Natural killer cell (primary cell): ENCODE measurements around the gene ZNF587. TPM values are rescaled to one million over a fixed set of nuclear protein-coding genes. Genes with fewer than 3 reads are reported as not detected.
"Not testable (repeated sequence)": the region's sequence is repeated elsewhere in the genome, so short reads cannot be mapped to it uniquely, and the experiment has no call there.

Source experiments
- ATAC-seq, 3 donors: fragments of 150-1000 bp in 2 of 3; fragments of 200-7000 bp in 1 of 3; cut with Tn5 transposase; 1 replicate in 1 of 3; 2 replicates in 2 of 3; pipeline ENCODE4 v1.10.0; 2021; ENCODE audit warnings: mild to moderate bottlenecking in 2 of 3, moderate library complexity in 2 of 3
- DNase-seq, 2 donors: peaks; one replicate each; pipeline versions ENCODE4 v3.0.0 to v3.0.0-alpha.2; 2013 to 2021; ENCODE audit warnings: mixed read lengths in 1 of 2
- H3K27ac ChIP-seq: one replicate; pipeline ENCODE4 v1.5.1; 2013; ENCODE audit warnings: mild to moderate bottlenecking, low read length
- H3K27me3 ChIP-seq: one replicate; pipeline ENCODE4 v1.6.1; 2013; ENCODE audit warnings: low read length; ENCODE audit not compliant: control insufficient read depth, insufficient read depth
- H3K36me3 ChIP-seq: one replicate; pipeline ENCODE4 v1.6.1; 2013; ENCODE audit warnings: low read length; ENCODE audit not compliant: control insufficient read depth, insufficient read depth
- H3K4me1 ChIP-seq: one replicate; pipeline ENCODE4 v1.6.1; 2013; ENCODE audit warnings: low read length; ENCODE audit not compliant: control insufficient read depth, insufficient read depth
- H3K4me3 ChIP-seq: one replicate; pipeline ENCODE4 v1.5.1; 2013; ENCODE audit warnings: low read length
- H3K9me3 ChIP-seq: one replicate; pipeline ENCODE4 v1.6.1; 2013; ENCODE audit warnings: low read length; ENCODE audit not compliant: control insufficient read depth, insufficient read depth
- H3K27ac Mint-ChIP-seq, 2 donors: one replicate each; pipeline ENCODE4 v1.8.0; 2022; ENCODE audit warnings: mild to moderate bottlenecking in 2 of 2, mixed read lengths in 2 of 2, moderate library complexity in 1 of 2
- H3K27me3 Mint-ChIP-seq, 2 donors: one replicate each; pipeline ENCODE4 v1.8.0; 2022; ENCODE audit warnings: low read depth in 2 of 2, mixed read lengths in 2 of 2
- H3K36me3 Mint-ChIP-seq: one replicate; pipeline ENCODE4 v1.8.0; 2022; ENCODE audit warnings: mixed read lengths
- H3K4me1 Mint-ChIP-seq, 2 donors: one replicate each; pipeline ENCODE4 v1.8.0; 2022; ENCODE audit warnings: mixed read lengths in 2 of 2
- H3K4me3 Mint-ChIP-seq: one replicate; pipeline ENCODE4 v1.8.0; 2022; ENCODE audit warnings: mild to moderate bottlenecking, moderate library complexity, mixed read lengths
- H3K9me3 Mint-ChIP-seq, 2 donors: one replicate each; pipeline ENCODE4 v1.8.0; 2022; ENCODE audit warnings: mixed read lengths in 2 of 2
- WGBS: methylation state at CpG from one replicate; pipeline ENCODE4 v1.1.7; 2013; ENCODE audit warnings: missing lambda C conversion rate; ENCODE audit not compliant: insufficient coverage; 5-methylcytosine and 5-hydroxymethylcytosine counted together
- intact Hi-C: fragments of 100-400 bp; cut with micrococcal nuclease; formaldehyde crosslinking; loops from one replicate; pipeline ENCODE4 v1.14.2; 2022
- total RNA-seq, 4 donors: library from RNA; stranded (reverse); fragments of 120-200 nt in 1 of 4; gene quantifications; one replicate each; pipeline versions ENCODE4 v1.2.3 to v1.2.4, GENCODE V29; 2013 to 2022
- TF ChIP-seq, protein P1 (sequence below): fragments of 200-600 bp; IDR thresholded peaks from one replicate; pipeline ENCODE4 v1.8.0; 2022; ENCODE audit warnings: antibody characterized with exemption

Gene ZNF587
- total RNA-seq, 3 donors from 2014 or later (not counting 1 experiment from before 2014, with no cell fraction given), result 54.9 to 58.9 (median 55.1) TPM

DNA sequence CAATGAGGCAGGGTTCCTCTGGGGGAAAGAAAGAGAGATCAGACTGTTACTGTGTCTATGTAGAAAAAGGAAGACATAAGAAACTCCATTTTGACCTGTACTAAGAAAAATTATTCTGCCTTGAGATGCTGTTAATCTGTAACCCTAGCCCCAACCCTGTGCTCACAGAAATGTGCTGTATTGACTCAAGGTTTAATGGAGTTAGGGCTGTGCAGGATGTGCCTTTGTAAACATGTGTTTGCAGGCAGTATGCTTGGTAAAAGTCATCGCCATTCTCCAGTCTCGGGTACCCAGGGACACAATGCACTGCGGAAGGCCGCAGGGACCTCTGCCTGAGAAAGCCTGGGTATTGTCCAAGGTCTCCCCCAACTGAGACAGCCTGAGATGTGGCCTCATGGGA, 26.1 kb upstream of the ZNF587 start:
- intact Hi-C loops, H3K9me3 Mint-ChIP-seq, H3K27me3 ChIP-seq, H3K27ac ChIP-seq, H3K36me3 Mint-ChIP-seq, H3K4me3 ChIP-seq, H3K27me3 Mint-ChIP-seq, DNase-seq, H3K9me3 ChIP-seq, ATAC-seq, H3K36me3 ChIP-seq, H3K4me3 Mint-ChIP-seq: not testable (repeated sequence)
- peaks cover 45 to 47% of the 10 kb centered on the region in 2 donors for H3K4me1 Mint-ChIP-seq
- WGBS, result 95% methylated on average over 4 of the region's 4 CpGs
- H3K4me1 ChIP-seq, result peaks cover 12% of the 10 kb centered on the region
- peak overlapping the region in 1 of 2 donors; percentile 20 for H3K27ac Mint-ChIP-seq

DNA sequence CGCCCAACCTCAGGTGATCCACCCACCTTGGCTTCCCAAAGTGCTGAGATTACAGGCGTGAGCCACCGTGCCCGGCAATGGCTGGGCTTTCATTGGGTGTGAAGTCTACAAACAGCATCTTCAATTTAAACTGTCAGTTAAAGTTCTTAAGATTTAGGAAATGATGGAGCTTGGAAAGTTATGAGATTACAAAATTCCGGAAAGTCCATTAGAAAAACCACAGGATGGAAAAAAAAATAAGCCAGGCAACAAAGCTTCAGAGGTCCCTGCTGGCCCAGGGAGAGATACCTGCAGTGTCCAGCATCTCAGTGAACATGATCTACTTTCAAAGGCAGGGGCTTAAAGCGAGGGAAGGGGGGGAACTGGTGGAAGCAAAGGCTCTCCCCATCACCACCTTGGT, 24.1 kb upstream of the ZNF587 start:
- Mint-ChIP-seq H3K27ac (no peak overlapping the region), H3K36me3 (no peaks in the 10 kb centered on the region), H3K4me1 (peaks cover 40 to 46% of the 10 kb centered on the region in 2 donors), H3K4me3 (no peak overlapping the region), H3K27me3 (no peaks in the 10 kb centered on the region), H3K9me3 (no peaks in the 10 kb centered on the region)
- DNase-seq (no peak), ATAC-seq (no peak)
- TF ChIP-seq, protein P1, sequence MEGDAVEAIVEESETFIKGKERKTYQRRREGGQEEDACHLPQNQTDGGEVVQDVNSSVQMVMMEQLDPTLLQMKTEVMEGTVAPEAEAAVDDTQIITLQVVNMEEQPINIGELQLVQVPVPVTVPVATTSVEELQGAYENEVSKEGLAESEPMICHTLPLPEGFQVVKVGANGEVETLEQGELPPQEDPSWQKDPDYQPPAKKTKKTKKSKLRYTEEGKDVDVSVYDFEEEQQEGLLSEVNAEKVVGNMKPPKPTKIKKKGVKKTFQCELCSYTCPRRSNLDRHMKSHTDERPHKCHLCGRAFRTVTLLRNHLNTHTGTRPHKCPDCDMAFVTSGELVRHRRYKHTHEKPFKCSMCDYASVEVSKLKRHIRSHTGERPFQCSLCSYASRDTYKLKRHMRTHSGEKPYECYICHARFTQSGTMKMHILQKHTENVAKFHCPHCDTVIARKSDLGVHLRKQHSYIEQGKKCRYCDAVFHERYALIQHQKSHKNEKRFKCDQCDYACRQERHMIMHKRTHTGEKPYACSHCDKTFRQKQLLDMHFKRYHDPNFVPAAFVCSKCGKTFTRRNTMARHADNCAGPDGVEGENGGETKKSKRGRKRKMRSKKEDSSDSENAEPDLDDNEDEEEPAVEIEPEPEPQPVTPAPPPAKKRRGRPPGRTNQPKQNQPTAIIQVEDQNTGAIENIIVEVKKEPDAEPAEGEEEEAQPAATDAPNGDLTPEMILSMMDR, result no peak
- intact Hi-C loops, result no loop called here
- Histone ChIP-seq H3K9me3 (no peaks in the 10 kb centered on the region), H3K27me3 (no peaks in the 10 kb centered on the region), H3K4me1 (peaks cover 4% of the 10 kb centered on the region), H3K27ac (no peak overlapping the region), H3K36me3 (no peaks in the 10 kb centered on the region), H3K4me3 (no peak overlapping the region)
- WGBS, result 96% methylated on average over 5 of the region's 6 CpGs

DNA sequence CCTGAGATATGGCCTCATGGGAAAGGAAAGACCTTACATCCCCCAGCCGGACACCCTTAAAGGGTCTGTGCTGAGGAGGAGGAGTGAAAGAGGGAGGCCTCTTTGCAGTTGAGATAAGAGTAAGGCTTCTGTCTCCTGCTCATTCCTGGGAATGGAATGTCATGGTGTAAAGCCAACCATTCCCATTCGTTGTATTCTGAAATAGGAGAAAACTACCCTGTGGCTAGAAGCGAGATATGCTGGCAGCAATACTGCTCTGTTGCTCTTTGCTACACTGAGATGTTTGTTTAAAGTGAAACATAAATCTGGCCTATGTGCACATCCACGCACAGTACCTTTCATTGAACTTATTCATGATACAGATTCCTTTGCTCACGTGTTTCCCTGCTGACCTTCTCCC, 20.3 kb upstream of the ZNF587 start:
- Mint-ChIP-seq H3K36me3 (no peaks in the 10 kb centered on the region), H3K4me3 (no peak overlapping the region), H3K9me3 (no peaks in the 10 kb centered on the region), H3K27ac (peak overlapping the region in 1 of 2 donors; percentile 54), H3K27me3 (no peaks in the 10 kb centered on the region), H3K4me1 (peaks cover 22 to 28% of the 10 kb centered on the region in 2 donors)
- TF ChIP-seq, protein P1, result no peak
- Histone ChIP-seq H3K36me3 (no peaks in the 10 kb centered on the region), H3K27me3 (no peaks in the 10 kb centered on the region), H3K4me1 (no peaks in the 10 kb centered on the region), H3K9me3 (no peaks in the 10 kb centered on the region), H3K4me3 (no peak overlapping the region), H3K27ac (no peak overlapping the region)
- ATAC-seq (no peak), DNase-seq (no peak)
- intact Hi-C loops, result no loop called here
- WGBS, result 98% methylated on average over 5 of the region's 5 CpGs

DNA sequence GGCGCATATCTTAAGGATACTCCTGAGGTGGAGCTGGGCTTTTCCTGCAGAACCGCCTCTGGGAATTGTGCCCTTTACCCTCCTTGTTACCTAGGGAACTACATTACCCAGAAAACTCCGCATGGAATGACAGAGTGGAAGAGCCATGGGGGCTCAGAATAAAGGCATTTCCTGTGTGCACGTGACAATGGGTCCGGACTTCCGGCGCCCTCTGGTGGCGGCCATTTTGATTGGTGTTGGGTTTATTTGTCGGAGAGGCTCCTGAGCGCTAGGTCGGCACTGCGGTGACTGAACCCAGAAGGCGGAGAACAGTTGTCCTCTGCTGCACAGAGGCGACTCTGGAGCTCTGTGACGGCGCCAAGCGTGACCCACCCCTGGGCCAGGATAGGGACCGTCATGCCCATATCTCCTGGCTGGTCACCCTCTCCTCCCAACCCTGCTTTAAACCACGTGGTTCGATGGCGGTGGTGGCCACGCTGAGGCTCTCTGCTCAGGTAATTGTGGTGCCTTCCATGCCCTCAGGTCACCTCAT, 19.5 kb upstream of the ZNF587 start, which contains the start of gene ZNF587B:
Gene ZNF587B (plus strand): TSS at position 229 of the 532 bp plus-strand sequence. CDS start 230 bp downstream, at position 459.
- Mint-ChIP-seq H3K27ac (peak within 1 kb of the TSS in 1 of 2 donors; percentile 54), H3K9me3 (no peaks in the 10 kb centered on the region), H3K27me3 (no peaks in the 10 kb centered on the region), H3K36me3 (no peaks in the 10 kb centered on the region), H3K4me1 (peaks cover 22 to 25% of the 10 kb centered on the region in 2 donors), H3K4me3 (no peak within 1 kb of the TSS)
- Histone ChIP-seq H3K36me3 (no peaks in the 10 kb centered on the region), H3K4me1 (no peaks in the 10 kb centered on the region), H3K27me3 (no peaks in the 10 kb centered on the region), H3K9me3 (no peaks in the 10 kb centered on the region), H3K27ac (no peak within 1 kb of the TSS), H3K4me3 (no peak within 1 kb of the TSS)
- DNase-seq (peak; percentile 28 to 49), ATAC-seq (peak in 2 of 3 donors; percentile 62 to 64)
- intact Hi-C loops, result no loop called here
- TF ChIP-seq, protein P1, result peak; percentile 33
- 82% methylated on average over 22 of the region's 22 CpGs for WGBS

DNA sequence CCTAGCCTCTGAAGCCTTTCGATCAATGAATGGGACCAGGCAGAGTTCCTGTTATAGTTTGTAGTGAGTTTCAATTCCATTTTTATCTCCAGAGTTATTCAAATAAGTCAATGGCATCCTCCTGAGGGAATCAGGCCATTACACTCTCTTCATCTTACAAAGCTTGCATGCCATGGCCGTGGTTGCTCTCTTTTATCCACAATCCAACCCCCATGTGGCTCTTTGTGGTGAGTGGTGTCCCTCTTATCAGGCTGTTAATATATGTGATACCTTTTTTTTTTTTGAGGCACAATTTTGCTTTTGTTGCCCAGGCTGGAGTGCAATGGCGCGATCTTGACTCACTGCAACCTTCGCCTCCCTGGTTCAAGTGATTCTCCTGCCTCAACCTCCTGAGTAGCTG, 12.7 kb upstream of the ZNF587 start:
- H3K27me3 Mint-ChIP-seq, H3K4me3 ChIP-seq, H3K9me3 ChIP-seq, H3K4me3 Mint-ChIP-seq, H3K4me1 ChIP-seq, DNase-seq, H3K9me3 Mint-ChIP-seq, H3K27ac ChIP-seq, H3K36me3 ChIP-seq, H3K27ac Mint-ChIP-seq, intact Hi-C loops, H3K27me3 ChIP-seq, ATAC-seq, H3K36me3 Mint-ChIP-seq: not testable (repeated sequence)
- 100% methylated on average over 3 of the region's 5 CpGs for WGBS
- peaks cover 9 to 18% of the 10 kb centered on the region in 2 donors for H3K4me1 Mint-ChIP-seq

DNA sequence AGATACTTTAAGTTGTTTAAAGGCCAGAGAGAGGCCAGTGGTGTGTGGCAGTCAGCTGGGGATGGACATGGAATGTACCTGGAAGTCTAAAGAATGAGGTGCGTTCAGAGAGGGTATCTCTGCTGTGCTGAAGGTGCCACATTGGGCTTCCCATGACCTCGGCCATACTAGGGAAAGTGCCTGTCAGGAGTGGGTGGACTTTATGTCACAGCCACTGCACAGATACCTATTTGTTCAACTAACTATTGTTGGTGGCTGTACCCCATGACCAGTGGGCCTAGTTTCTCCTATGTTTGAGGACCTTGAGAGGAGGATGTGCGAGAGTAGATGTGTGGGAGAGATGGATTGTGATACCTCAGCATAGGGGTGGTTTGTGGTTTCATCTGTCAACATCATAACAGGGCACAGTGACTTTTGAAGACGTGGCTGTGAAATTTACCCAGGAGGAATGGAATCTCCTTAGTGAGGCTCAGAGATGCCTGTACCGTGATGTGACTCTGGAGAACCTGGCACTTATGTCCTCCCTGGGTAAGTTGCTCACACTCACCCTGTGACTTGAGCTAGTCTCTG, 11.0 kb upstream of the ZNF587 start:
- H3K27me3 ChIP-seq, intact Hi-C loops, H3K36me3 Mint-ChIP-seq, DNase-seq, H3K9me3 ChIP-seq, H3K4me3 ChIP-seq, H3K27ac ChIP-seq, H3K27me3 Mint-ChIP-seq, H3K4me1 ChIP-seq, H3K9me3 Mint-ChIP-seq, H3K4me3 Mint-ChIP-seq: not testable (repeated sequence)
- ATAC-seq, result peak in 2 of 3 donors; percentile 51 to 63
- H3K36me3 ChIP-seq, result peaks cover 13% of the 10 kb centered on the region
- 73% methylated on average over 2 of the region's 5 CpGs for WGBS
- Mint-ChIP-seq H3K4me1 (peaks cover 9 to 18% of the 10 kb centered on the region in 2 donors), H3K27ac (peak overlapping the region; percentile 58 to 65)
